ENCODE measurements around the gene VPS4B. TPM values are rescaled to one million over a fixed set of nuclear protein-coding genes. Genes with fewer than 3 reads are reported as not detected.

Gene VPS4B
- polyA plus RNA-seq, 1 donor from 2014 or later = 30.5 TPM

Other genes starting within 250 kb of the VPS4B start
- 8.0 TPM for gene BCL2, start 102.7 kb downstream of the VPS4B start, polyA plus RNA-seq (ENCODE audit: insufficient read depth, low read depth, low replicate concordance)
- gene KDSR, start 55.3 kb downstream of the VPS4B start, polyA plus RNA-seq (ENCODE audit: insufficient read depth, low read depth, low replicate concordance) = 36.3 TPM
- gene SERPINB5, start 54.5 kb upstream of the VPS4B start, polyA plus RNA-seq (ENCODE audit: insufficient read depth, low read depth, low replicate concordance) = not detected
- not detected for gene SERPINB12, start 119.9 kb upstream of the VPS4B start, polyA plus RNA-seq (ENCODE audit: insufficient read depth, low read depth, low replicate concordance)
- not detected for gene SERPINB13, start 164.9 kb upstream of the VPS4B start, polyA plus RNA-seq (ENCODE audit: insufficient read depth, low read depth, low replicate concordance)
- not detected for gene SERPINB4, start 221.8 kb upstream of the VPS4B start, polyA plus RNA-seq (ENCODE audit: insufficient read depth, low read depth, low replicate concordance)
- gene SERPINB3, start 239.4 kb upstream of the VPS4B start, polyA plus RNA-seq (ENCODE audit: insufficient read depth, low read depth, low replicate concordance) = not detected

Data from brain (organoid and tissue), 1 donor.